HEK293 (cell line): Measurements from ENCODE around the gene CARD10.

Source experiments
- REPIN1 ChIP-seq: fragments of 450-650 bp; formaldehyde crosslinking; IDR thresholded peaks from 2 replicates; pipeline ENCODE4 v1.5.1; 2017; ENCODE audit warnings: missing biosample characterization, missing genetic modification characterization, low read depth
- SP2 ChIP-seq: fragments of 450-650 bp; formaldehyde crosslinking; IDR thresholded peaks from 2 replicates; pipeline ENCODE4 v1.5.1; 2016; ENCODE audit warnings: missing biosample characterization, missing genetic modification characterization
- ZBTB20 ChIP-seq: fragments of 450-650 bp; formaldehyde crosslinking; IDR thresholded peaks from 2 replicates; pipeline ENCODE4 v1.5.1; 2016; ENCODE audit warnings: missing biosample characterization, missing genetic modification characterization
- ZBTB21 ChIP-seq: fragments of 450-650 bp; formaldehyde crosslinking; IDR thresholded peaks from 2 replicates; pipeline ENCODE4 v1.5.1; 2017; ENCODE audit warnings: missing biosample characterization, missing genetic modification characterization
- ZFHX2 ChIP-seq: fragments of 450-650 bp; formaldehyde crosslinking; conservative IDR thresholded peaks from 2 replicates; pipeline ENCODE4 v1.5.1; 2016; ENCODE audit warnings: missing biosample characterization, missing genetic modification characterization
- ZNF16 ChIP-seq: fragments of 450-650 bp; formaldehyde crosslinking; IDR thresholded peaks from 2 replicates; pipeline ENCODE4 v1.5.1; 2016; ENCODE audit warnings: low read depth, missing biosample characterization, missing genetic modification characterization
- ZNF211 ChIP-seq: fragments of 450-650 bp; formaldehyde crosslinking; IDR thresholded peaks from 2 replicates; pipeline ENCODE4 v1.5.1; 2016; ENCODE audit warnings: low read depth, missing biosample characterization, missing genetic modification characterization
- ZNF23 ChIP-seq: fragments of 450-650 bp; formaldehyde crosslinking; IDR thresholded peaks from 2 replicates; pipeline ENCODE4 v1.5.1; 2016; ENCODE audit warnings: missing biosample characterization, missing genetic modification characterization, borderline replicate concordance
- ZNF248 ChIP-seq: fragments of 450-650 bp; formaldehyde crosslinking; IDR thresholded peaks from 2 replicates; pipeline ENCODE4 v1.5.1; 2017; ENCODE audit warnings: missing biosample characterization, missing genetic modification characterization
- ZNF274 ChIP-seq, 2 experiments: fragments of 200-500 bp in 1 of 2; fragments of 450-650 bp in 1 of 2; sonication (Bioruptor generic) in 1 of 2; formaldehyde crosslinking in 1 of 2; IDR thresholded peaks; 2 replicates each; pipeline versions ENCODE4 v1.5.1 to v1.6.1; 2014 to 2016; ENCODE audit warnings: borderline replicate concordance in 1 of 2, inconsistent platforms in 1 of 2, low read length in 1 of 2, missing biosample characterization in 1 of 2, missing genetic modification characterization in 1 of 2
- ZNF404 ChIP-seq: fragments of 450-650 bp; formaldehyde crosslinking; IDR thresholded peaks from 2 replicates; pipeline ENCODE4 v1.5.1; 2017; ENCODE audit warnings: missing biosample characterization, missing genetic modification characterization
- ZNF514 ChIP-seq: fragments of 450-650 bp; formaldehyde crosslinking; IDR thresholded peaks from 2 replicates; pipeline ENCODE4 v1.5.1; 2016; ENCODE audit warnings: missing biosample characterization, missing genetic modification characterization
- ZNF561 ChIP-seq: fragments of 450-650 bp; IDR thresholded peaks from 2 replicates; pipeline ENCODE4 v1.5.1; 2018; ENCODE audit warnings: missing biosample characterization, missing genetic modification characterization, borderline replicate concordance
- ZNF600 ChIP-seq: fragments of 450-650 bp; formaldehyde crosslinking; IDR thresholded peaks from 2 replicates; pipeline ENCODE4 v1.5.1; 2016; ENCODE audit warnings: missing biosample characterization, missing genetic modification characterization
- ZNF610 ChIP-seq: fragments of 450-650 bp; formaldehyde crosslinking; IDR thresholded peaks from 2 replicates; pipeline ENCODE4 v1.5.1; 2016; ENCODE audit warnings: missing biosample characterization, missing genetic modification characterization, borderline replicate concordance
- ZNF677 ChIP-seq: fragments of 450-650 bp; IDR thresholded peaks from 2 replicates; pipeline ENCODE4 v1.5.0; 2018; ENCODE audit warnings: missing biosample characterization, mild to moderate bottlenecking, missing genetic modification characterization, moderate library complexity
- ZNF777 ChIP-seq: fragments of 450-650 bp; formaldehyde crosslinking; IDR thresholded peaks from 2 replicates; pipeline ENCODE4 v1.5.1; 2017; ENCODE audit warnings: missing biosample characterization, missing genetic modification characterization, borderline replicate concordance
- ZNF785 ChIP-seq: fragments of 450-650 bp; formaldehyde crosslinking; IDR thresholded peaks from 2 replicates; pipeline ENCODE4 v1.5.1; 2016; ENCODE audit warnings: missing biosample characterization, missing genetic modification characterization
- ZNF843 ChIP-seq: fragments of 450-650 bp; formaldehyde crosslinking; IDR thresholded peaks from 2 replicates; pipeline ENCODE4 v1.5.1; 2016; ENCODE audit warnings: missing biosample characterization, missing genetic modification characterization
- TF ChIP-seq, protein P1 (sequence below): fragments of 450-650 bp; formaldehyde crosslinking; conservative IDR thresholded peaks from 2 replicates; pipeline ENCODE4 v1.5.1; 2016; ENCODE audit warnings: low read depth, missing biosample characterization, missing genetic modification characterization
- TF ChIP-seq, protein P2 (sequence below): fragments of 450-650 bp; formaldehyde crosslinking; IDR thresholded peaks from 2 replicates; pipeline ENCODE4 v1.5.1; 2017; ENCODE audit warnings: missing biosample characterization, mild to moderate bottlenecking, missing genetic modification characterization, moderate library complexity
- TF ChIP-seq, protein P3 (sequence below): fragments of 450-650 bp; formaldehyde crosslinking; IDR thresholded peaks from 2 replicates; pipeline ENCODE4 v1.5.1; 2016; ENCODE audit warnings: missing biosample characterization, missing genetic modification characterization
- TF ChIP-seq, protein P4 (sequence below): fragments of 450-650 bp; formaldehyde crosslinking; IDR thresholded peaks from 2 replicates; pipeline ENCODE4 v1.5.1; 2016; ENCODE audit warnings: missing biosample characterization, missing genetic modification characterization, borderline replicate concordance
- TF ChIP-seq, protein P5 (sequence below): fragments of 450-650 bp; formaldehyde crosslinking; IDR thresholded peaks from 2 replicates; pipeline ENCODE4 v1.5.1; 2016; ENCODE audit warnings: missing biosample characterization, missing genetic modification characterization

Gene CARD10

DNA sequence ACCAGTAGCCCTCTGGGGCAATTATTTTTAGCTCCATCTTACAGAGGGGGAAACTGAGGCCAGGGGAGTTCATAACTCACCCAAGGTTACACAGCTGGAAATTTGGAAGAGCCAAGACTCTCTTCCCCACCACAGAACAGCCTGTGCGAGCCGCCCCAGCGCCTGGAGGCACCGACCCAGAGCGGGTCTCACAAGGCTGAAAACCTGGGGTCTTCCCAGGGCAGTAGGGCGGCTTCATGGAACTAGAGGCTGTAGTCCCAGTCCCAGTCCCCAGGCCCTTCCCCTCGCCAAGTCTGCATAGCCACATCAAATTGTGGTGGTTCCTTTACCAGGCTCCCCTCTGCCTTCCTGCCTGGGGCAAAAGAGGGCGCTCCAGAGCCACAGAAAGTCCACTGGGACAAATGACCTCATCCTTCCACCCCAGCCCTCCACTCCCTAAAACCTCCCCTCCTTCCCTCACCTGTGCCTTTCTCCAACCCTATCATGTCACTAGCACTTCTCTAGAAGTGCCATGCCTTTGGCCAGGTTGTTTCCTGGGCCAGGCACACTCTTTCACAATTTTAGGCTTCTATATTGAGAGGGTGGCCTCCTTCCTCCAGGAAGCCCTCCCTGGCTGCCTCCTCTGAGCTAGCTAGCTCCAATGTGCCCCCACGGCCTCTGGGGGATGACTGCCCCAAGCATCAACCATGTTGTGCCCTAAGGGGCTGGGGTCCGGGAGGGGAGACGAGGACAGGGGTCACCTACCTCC, 25.9 kb upstream of the CARD10 start (continued):
- TF ChIP-seq, protein P1, sequence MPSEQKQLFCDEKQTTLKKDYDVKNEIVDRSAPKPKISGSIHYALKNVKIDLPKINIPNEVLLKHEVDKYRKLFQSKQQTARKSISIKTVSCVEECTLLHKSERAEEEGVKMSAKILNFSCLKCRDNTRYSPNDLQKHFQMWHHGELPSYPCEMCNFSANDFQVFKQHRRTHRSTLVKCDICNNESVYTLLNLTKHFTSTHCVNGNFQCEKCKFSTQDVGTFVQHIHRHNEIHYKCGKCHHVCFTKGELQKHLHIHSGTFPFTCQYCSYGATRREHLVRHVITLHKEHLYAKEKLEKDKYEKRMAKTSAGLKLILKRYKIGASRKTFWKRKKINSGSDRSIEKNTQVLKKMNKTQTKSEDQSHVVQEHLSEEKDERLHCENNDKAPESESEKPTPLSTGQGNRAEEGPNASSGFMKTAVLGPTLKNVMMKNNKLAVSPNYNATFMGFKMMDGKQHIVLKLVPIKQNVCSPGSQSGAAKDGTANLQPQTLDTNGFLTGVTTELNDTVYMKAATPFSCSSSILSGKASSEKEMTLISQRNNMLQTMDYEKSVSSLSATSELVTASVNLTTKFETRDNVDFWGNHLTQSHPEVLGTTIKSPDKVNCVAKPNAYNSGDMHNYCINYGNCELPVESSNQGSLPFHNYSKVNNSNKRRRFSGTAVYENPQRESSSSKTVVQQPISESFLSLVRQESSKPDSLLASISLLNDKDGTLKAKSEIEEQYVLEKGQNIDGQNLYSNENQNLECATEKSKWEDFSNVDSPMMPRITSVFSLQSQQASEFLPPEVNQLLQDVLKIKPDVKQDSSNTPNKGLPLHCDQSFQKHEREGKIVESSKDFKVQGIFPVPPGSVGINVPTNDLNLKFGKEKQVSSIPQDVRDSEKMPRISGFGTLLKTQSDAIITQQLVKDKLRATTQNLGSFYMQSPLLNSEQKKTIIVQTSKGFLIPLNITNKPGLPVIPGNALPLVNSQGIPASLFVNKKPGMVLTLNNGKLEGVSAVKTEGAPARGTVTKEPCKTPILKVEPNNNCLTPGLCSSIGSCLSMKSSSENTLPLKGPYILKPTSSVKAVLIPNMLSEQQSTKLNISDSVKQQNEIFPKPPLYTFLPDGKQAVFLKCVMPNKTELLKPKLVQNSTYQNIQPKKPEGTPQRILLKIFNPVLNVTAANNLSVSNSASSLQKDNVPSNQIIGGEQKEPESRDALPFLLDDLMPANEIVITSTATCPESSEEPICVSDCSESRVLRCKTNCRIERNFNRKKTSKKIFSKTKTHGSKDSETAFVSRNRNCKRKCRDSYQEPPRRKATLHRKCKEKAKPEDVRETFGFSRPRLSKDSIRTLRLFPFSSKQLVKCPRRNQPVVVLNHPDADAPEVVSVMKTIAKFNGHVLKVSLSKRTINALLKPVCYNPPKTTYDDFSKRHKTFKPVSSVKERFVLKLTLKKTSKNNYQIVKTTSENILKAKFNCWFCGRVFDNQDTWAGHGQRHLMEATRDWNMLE (tag by site-specific recombination): no peak
- TF ChIP-seq ZNF777: no peak
- TF ChIP-seq, protein P2, sequence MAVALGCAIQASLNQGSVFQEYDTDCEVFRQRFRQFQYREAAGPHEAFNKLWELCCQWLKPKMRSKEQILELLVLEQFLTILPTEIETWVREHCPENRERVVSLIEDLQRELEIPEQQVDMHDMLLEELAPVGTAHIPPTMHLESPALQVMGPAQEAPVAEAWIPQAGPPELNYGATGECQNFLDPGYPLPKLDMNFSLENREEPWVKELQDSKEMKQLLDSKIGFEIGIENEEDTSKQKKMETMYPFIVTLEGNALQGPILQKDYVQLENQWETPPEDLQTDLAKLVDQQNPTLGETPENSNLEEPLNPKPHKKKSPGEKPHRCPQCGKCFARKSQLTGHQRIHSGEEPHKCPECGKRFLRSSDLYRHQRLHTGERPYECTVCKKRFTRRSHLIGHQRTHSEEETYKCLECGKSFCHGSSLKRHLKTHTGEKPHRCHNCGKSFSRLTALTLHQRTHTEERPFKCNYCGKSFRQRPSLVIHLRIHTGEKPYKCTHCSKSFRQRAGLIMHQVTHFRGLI (tag by site-specific recombination): no peak
- no peak for TF ChIP-seq ZBTB20 (tag by site-specific recombination)
- TF ChIP-seq ZNF561: no peak
- no peak for TF ChIP-seq REPIN1
- TF ChIP-seq ZNF23 (tag by site-specific recombination): no peak
- TF ChIP-seq ZNF274 (IDR thresholded peaks at IDR 0.05; ENCODE audit: low read length): no peak
- TF ChIP-seq ZNF274 (tag by site-specific recombination; IDR thresholded peaks at IDR 0.05; ENCODE audit: borderline replicate concordance): no peak
- TF ChIP-seq, protein P3, sequence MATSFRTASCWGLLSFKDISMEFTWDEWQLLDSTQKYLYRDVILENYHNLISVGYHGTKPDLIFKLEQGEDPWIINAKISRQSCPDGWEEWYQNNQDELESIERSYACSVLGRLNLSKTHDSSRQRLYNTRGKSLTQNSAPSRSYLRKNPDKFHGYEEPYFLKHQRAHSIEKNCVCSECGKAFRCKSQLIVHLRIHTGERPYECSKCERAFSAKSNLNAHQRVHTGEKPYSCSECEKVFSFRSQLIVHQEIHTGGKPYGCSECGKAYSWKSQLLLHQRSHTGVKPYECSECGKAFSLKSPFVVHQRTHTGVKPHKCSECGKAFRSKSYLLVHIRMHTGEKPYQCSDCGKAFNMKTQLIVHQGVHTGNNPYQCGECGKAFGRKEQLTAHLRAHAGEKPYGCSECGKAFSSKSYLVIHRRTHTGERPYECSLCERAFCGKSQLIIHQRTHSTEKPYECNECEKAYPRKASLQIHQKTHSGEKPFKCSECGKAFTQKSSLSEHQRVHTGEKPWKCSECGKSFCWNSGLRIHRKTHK (tag by site-specific recombination): no peak
- no peak; the same call in 1 of the 2 replicates for TF ChIP-seq ZFHX2
- no peak for TF ChIP-seq ZNF785 (tag by site-specific recombination)
- TF ChIP-seq, protein P4, sequence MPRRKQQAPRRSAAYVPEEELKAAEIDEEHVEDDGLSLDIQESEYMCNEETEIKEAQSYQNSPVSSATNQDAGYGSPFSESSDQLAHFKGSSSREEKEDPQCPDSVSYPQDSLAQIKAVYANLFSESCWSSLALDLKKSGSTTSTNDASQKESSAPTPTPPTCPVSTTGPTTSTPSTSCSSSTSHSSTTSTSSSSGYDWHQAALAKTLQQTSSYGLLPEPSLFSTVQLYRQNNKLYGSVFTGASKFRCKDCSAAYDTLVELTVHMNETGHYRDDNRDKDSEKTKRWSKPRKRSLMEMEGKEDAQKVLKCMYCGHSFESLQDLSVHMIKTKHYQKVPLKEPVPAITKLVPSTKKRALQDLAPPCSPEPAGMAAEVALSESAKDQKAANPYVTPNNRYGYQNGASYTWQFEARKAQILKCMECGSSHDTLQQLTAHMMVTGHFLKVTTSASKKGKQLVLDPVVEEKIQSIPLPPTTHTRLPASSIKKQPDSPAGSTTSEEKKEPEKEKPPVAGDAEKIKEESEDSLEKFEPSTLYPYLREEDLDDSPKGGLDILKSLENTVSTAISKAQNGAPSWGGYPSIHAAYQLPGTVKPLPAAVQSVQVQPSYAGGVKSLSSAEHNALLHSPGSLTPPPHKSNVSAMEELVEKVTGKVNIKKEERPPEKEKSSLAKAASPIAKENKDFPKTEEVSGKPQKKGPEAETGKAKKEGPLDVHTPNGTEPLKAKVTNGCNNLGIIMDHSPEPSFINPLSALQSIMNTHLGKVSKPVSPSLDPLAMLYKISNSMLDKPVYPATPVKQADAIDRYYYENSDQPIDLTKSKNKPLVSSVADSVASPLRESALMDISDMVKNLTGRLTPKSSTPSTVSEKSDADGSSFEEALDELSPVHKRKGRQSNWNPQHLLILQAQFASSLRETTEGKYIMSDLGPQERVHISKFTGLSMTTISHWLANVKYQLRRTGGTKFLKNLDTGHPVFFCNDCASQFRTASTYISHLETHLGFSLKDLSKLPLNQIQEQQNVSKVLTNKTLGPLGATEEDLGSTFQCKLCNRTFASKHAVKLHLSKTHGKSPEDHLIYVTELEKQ (tag by site-specific recombination): no peak
- no peak for TF ChIP-seq ZNF16
- peak; percentile 62; the same call in 1 of the 2 replicates for TF ChIP-seq ZBTB21
- TF ChIP-seq ZNF404 (tag by site-specific recombination): no peak
- no peak for TF ChIP-seq ZNF211 (tag by site-specific recombination)
- no peak for TF ChIP-seq ZNF248 (tag by site-specific recombination)
- no peak for TF ChIP-seq ZNF677 (tag by site-specific recombination)
- no peak for TF ChIP-seq ZNF514 (tag by site-specific recombination)
- no peak for TF ChIP-seq SP2 (tag by site-specific recombination)
- TF ChIP-seq, protein P5, sequence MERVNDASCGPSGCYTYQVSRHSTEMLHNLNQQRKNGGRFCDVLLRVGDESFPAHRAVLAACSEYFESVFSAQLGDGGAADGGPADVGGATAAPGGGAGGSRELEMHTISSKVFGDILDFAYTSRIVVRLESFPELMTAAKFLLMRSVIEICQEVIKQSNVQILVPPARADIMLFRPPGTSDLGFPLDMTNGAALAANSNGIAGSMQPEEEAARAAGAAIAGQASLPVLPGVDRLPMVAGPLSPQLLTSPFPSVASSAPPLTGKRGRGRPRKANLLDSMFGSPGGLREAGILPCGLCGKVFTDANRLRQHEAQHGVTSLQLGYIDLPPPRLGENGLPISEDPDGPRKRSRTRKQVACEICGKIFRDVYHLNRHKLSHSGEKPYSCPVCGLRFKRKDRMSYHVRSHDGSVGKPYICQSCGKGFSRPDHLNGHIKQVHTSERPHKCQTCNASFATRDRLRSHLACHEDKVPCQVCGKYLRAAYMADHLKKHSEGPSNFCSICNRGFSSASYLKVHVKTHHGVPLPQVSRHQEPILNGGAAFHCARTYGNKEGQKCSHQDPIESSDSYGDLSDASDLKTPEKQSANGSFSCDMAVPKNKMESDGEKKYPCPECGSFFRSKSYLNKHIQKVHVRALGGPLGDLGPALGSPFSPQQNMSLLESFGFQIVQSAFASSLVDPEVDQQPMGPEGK: peak; percentile 95
- no peak for TF ChIP-seq ZNF600 (tag by site-specific recombination)
- TF ChIP-seq ZNF843 (tag by site-specific recombination): no peak
- TF ChIP-seq ZNF610 (tag by site-specific recombination): no peak
